Middle frontal gyrus (tissue), 1 donor: ENCODE measurements around the gene DCLRE1B.

Source experiments
- DNase-seq: peaks from one replicate; pipeline ENCODE4 v3.0.0-alpha.2; 2015; ENCODE audit warnings: low spot score; ENCODE audit errors: extremely low spot score

DCLRE1B gene

DNA sequence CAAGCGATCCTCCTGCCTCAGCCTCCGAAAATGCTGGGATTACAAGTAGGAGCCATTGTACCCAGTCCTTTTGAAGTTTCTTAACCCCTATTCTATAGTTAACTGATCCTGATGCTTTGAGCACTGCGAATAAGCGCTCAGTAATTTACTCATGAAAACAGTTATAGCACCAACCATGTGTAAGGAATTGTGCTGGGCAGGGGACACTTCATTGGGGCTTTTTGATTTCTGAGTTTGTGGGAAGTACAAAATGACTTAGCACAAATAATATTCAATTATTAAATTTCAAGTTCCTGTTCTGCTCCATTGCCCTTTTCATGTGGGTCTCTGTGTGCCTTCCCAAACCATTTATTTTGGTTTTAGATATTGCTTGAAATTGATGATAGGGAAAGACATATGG lies 17.8 kb downstream of the DCLRE1B start:
- no peak for DNase-seq

DNA sequence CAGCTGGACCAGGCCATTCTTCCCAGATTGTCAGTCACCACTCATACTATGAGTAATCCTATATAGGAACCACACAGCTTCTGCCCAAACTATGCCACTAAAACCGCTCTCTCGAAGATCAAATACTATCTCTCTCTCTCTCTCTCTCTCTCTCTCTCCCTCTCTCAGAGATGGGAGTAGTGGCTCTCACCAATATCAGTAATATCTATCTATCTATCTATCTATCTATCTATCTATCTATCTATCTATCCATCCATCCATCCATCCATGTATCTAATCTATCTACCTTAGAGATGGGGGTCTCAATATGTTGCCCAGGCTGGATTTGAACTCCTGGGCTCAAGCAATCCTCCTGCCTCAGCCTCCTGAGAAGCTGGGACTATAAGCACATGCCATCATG lies 19.3 kb downstream of the DCLRE1B start:
- no peak for DNase-seq

DNA sequence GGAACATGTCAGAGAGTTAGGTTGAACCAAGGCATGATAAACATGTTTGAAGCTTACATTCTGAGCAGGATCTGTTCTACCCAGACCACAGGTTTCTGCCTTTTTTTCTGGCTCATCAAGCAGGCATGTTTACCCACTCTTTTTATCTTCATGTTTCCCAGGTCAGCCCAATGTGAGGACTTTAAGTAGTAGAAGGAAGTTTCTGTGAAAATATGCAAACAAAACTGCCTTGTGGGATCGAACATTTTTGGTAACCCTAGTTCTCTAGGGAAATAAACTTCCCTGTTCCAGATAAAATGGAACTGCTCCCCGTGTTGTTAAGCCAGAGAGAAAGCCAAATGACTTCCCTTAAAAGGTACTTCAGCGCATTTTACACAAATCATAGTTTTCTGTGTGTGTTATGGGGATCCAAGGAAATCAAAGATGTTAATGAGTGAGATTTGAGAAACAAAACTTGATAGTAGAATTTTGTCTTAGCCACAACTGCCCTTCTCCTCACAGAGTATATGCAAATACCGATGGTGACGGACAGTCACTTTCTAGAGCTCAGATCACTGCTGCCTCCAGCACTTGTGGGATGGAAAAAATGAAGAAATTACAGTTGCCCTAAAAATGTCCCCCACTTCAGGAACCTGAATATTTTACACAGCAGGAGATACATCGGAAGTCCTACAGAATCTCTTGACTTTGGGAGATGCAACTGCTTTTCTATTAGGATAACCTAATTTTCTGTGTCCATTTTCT lies 23.2 kb downstream of the DCLRE1B start:
- DNase-seq, result no peak

DNA sequence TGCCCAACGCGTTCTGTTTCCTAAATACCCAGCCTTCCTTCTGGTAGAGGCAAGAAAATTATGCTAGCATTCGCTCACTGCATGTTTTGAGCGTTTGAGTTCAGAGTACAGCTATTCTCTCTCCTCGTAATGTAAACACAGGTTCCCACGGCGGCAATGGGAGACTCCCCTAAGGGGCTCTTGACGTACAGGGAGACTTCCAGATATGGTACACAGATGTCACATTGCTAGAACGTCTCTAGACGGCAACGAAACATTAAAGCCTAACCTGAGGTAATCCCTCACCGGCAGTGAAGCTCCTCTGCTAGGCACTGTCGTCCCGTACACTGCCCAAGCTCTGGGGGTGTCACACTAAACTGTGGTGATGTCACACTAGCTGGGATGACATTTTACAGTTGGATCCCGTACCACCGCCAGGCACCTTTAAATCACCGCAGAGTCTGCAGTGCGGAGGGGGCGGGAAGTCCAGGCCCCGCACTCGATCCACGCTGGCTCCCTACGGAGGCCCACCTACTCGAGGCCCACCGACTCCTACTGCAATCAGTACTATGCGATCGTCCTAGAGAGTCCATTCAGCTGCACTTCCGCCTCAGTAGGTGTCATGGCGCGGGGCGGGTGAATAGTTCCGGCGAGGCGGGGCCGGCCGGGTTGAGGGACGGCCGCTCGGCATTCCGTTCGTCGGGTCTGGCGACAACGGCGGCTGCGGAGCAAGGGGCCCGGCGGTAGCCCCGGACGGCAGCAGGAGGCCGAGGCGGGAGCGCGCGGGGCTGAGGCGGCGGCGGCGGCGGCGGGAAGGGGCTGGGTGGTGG lies 24.0 kb downstream of the DCLRE1B start, which contains the start of gene HIPK1:
Gene HIPK1 (plus strand): TSS at position 384 of the 809 bp plus-strand sequence.
- peak; percentile 90 for DNase-seq

DNA sequence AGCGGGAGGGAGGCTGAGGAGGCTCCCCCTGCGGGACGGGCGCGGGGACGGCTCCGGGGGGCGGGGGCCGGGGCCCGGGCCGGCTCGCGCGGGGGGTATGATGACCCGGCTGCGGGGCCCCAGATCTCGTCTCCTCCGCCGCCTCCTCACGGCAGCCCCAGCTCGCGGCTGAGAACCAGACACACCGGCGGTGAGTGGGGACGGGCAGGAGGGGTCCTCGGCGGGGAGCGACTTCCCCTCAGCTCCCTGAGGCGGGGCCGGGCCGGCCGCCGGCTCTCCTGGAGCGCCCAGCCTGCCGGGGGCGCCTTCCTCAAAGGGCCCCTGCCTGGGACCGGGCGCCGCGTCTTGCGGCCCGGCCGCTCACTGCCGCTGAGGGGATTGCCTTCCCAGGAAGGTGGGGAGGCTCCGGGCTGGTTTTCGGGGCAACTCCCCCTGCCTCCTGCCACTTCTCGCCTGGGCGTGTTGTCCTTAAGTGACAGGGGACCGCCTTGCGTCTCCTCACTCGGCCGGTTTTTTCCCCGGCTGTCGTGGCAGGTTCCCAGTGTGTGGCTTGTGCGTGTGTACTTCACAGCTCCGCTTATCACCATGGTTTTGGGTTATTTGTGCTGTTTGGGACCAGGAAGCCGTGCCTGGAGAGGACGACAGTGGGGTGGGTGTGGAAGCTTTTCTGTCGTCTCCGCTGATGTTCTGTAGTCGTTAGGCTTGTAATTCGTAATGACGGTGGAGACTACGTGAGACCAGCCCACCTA lies 24.8 kb downstream of the DCLRE1B start:
- no peak for DNase-seq

DNA sequence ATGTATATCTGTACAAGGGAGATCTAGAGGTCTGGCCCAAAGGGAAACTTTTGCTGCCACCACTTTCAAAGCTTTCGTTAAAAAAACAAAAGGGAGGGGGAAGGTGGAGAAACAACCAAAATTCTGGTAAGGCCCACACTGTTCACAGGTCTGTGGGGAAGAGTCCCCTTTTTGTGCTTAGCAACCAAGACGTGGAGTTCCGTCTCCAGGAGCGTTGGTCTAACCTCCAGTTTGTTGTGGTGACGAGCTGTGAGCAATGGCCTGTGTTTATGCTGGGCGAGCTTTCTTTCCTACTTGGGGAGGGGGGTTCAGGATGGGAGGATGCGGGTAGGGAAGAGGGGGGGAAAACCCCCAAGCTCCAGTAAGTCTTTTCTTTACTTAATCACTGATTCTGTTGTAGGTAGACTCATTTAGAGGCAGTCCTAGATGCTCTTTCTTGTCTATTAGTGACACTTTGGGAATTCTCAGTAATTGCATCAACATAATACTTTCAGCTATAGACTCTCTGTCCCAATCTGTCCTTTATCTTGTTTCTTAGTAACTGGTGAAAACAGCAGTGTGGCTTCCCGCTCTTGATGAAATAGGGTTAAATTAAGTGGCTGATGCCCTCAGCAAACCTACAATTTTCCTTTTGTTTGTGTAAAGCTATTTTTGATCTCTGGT lies 25.5 kb downstream of the DCLRE1B start:
- no peak for DNase-seq

DNA sequence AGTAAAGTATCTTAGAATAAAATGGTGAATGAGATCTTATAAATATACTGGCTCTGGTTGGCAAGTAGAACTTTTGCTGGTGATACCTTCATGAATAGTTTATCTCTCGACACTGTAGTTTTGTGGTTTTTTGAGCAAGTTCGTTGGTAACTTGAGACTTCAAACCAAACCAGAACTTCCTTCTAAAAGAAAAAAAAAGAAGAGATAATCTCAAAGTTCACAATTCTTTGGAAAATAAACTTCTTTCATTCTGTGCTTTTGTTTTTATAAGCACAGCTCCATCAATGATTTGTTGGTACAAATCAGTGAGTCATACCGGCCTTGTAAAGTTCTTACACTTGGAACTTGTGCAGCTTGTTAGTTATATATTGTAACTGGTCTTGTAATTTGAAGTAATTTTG lies 26.3 kb downstream of the DCLRE1B start:
- DNase-seq, result no peak

DNA sequence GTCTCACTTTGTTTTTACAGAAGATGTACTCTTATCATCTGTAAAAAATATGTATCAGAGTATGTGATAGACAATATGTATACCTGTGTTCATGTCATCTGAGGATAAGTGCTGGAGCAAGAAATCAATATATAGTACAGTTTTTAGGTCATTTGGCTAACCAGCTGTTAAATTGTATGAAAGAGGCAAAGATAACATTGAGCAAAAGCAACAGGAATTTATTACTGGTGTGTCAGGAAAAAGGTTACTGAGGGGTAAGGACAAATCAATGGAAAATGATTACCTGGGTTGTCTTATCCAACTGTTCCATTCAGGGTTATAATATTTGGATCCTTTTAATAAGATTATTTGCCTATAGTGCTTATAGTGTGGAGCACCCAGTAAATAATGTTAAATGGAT lies 28.9 kb downstream of the DCLRE1B start:
- no peak for DNase-seq

DNA sequence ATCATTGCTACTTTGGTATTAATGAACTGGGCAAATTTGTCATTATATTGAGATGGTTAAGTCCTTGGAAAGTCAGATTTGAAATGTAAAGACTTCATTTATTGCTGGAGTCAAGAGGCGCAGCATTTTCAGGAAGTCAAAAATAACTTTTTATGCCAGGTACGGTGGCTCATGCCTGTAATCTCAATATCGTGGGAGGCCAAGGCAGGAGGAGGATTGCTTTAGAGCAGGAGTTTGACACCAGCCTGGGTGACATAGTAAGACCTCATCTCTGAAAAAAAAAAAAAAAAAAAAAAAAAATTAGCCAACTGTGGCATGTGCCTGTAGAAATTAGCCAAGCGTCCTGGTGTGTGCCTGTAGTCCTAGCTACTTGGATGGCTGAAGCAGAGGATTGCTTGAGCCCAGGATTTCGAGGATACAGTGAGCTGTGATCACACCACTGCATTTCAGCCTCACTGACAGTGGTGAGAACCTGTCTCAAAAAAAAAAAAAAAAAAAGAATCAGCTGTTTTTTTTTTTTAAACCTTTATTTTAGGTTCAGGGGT lies 29.5 kb downstream of the DCLRE1B start:
- DNase-seq, result no peak

DNA sequence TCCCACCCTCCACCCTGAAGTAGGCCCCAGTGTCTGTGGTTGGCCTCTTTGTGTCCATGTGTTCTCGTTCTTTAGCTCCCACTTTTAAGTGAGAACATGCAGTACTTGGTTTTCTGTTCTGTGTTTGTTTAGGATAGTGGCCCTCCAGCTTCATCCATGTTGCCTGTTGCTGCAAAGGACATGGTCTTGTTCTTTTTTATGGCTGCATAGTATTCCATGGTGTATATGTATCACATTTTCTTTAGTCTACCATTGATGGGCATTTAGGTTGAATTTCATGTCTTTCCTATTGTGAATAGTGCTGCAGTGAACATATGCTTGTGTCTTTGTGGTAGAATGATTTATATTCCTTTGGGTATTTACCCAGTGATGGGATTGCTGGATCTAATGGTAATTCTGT lies 30.1 kb downstream of the DCLRE1B start:
- DNase-seq, result no peak

DNA sequence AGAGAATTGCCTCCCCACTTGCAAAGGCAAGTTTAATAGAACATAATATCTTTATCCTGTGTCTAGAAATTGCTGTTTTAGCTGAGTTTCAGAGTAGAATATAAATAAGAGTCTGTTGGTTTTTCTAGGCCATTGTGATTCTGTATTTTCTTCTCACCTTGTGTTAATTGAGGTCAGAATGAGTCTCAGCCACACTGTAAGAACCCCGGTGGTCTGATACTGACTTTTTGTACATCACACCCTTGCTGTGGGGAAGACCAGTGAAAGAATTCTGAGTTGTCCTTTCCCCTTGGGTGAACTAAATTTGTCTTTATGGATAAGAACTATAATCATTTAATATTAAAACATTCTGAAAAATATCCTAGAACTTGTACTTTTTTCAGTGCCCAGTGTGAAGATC lies 30.8 kb downstream of the DCLRE1B start:
- no peak for DNase-seq

DNA sequence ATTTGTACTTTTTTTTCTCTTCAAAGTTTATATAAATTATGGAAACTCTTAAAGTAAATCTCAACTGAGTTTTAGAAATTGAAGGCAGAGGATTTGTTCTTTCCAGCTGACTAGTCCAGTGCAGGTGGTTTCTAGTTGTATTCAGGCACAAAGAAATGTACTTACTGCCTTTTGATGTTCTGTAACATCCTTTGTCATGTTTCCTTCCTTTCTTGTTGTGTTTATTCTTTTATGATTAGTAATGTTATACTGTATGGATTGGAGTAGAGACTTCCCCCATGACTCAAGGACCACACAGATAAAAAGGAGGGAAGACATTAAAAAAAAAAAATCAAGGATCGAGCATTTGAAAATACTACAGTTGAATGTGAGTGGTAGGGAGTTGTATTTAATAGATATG lies 32.0 kb downstream of the DCLRE1B start:
- no peak for DNase-seq

DNA sequence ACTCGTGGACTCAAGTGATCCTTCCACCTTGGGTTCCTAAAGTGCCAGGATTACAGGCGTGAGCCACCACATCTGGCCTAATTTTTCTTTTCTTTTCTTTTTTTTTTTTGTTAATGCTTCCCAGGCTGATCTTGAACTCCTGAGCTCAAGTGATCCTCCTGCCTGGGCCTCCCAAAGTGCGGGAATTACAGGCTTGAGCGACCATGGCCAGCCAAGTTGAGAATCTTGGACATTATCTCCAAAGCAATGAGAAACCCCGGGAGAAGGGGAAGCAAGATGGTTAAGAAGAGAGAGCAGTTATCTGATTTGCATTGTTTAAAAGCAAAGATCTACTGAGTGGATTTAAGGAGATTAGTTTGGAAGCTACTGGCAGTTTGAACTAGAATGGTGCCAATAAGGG lies 33.1 kb downstream of the DCLRE1B start:
- DNase-seq, result no peak

DNA sequence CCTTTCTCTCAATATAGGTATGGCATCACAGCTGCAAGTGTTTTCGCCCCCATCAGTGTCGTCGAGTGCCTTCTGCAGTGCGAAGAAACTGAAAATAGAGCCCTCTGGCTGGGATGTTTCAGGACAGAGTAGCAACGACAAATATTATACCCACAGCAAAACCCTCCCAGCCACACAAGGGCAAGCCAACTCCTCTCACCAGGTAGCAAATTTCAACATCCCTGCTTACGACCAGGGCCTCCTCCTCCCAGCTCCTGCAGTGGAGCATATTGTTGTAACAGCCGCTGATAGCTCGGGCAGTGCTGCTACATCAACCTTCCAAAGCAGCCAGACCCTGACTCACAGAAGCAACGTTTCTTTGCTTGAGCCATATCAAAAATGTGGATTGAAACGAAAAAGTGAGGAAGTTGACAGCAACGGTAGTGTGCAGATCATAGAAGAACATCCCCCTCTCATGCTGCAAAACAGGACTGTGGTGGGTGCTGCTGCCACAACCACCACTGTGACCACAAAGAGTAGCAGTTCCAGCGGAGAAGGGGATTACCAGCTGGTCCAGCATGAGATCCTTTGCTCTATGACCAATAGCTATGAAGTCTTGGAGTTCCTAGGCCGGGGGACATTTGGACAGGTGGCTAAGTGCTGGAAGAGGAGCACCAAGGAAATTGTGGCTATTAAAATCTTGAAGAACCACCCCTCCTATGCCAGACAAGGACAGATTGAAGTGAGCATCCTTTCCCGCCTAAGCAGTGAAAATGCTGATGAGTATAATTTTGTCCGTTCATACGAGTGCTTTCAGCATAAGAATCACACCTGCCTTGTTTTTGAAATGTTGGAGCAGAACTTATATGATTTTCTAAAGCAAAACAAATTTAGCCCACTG lies 35.5 kb downstream of the DCLRE1B start:
- no peak for DNase-seq

DNA sequence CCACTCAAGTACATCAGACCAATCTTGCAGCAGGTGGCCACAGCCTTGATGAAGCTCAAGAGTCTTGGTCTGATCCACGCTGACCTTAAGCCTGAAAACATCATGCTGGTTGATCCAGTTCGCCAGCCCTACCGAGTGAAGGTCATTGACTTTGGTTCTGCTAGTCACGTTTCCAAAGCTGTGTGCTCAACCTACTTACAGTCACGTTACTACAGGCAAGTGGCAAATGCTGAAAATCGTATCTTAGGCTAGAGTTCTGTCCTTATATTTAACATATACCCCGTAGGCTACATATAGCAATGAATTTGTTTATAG lies 36.1 kb downstream of the DCLRE1B start:
- no peak for DNase-seq

DNA sequence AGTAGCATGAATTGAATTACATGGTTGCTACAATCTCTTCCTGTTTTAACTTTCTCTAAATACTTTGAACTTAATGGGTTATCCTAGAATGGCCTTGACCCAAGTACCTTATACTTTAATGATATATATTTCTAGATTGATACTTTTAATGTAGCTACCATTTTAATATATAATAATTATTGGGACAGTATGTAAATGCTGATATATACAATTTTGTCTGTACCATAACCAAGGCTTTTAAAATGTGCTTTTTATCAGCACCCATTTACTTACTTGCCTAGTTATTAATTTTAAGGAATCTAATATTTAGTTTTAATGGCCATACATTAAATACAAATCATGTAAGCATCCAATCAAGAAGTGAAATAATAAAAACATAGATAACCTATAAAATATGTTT lies 37.4 kb downstream of the DCLRE1B start:
- DNase-seq, result no peak

DNA sequence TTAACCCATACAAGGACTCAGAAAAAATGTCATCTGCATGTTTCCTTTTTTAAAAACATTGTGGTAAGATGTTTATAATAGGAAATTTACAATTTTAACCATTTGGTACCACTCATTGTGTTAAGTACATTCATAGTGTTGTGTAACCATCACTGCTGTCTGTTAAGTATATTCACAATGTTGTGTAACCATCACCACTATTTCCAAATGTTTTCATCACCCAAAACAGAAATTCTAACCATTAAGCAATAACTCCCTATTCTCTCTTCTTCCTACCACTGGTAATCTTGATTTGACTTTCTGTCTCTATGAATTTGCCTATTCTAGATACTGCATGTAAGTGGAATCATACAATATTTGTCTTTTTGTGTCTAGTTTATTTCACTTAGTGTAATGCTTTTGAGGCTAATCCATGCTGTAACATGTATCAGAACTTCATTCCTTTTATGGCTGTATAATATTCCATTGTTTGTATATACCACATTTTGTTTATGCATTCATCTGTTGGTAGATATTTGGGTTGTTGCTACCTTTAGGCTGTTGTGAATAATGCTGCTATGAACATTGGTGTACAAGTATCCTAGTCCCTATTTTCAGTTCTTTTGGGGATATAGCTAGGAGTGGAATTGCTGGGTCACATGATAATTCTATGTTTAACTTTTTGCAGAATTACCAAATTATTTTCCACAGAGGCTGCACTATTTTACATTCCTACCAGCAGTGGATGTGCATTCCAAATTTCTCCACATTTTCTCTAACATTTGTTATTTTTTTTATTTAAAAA lies 38.1 kb downstream of the DCLRE1B start:
- no peak for DNase-seq

DNA sequence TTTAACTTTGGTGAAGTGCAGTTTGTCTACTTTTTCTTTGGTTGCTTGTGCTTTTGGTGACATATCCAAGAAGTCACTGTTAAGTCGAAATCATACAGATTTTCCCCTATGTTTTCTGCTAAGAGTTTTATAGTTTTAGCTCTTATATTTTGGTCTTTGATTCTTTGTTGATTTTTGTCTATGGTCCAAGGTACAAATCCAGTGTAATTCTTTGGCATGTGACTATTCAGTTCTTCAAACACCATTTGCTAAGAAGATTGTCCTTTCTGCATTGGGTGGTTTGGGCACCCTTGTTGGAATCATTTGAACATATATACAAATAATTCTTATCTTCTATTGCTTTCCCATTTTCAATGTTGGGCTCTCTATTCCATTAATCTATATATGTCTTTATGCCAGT lies 40.2 kb downstream of the DCLRE1B start:
- no peak for DNase-seq

DNA sequence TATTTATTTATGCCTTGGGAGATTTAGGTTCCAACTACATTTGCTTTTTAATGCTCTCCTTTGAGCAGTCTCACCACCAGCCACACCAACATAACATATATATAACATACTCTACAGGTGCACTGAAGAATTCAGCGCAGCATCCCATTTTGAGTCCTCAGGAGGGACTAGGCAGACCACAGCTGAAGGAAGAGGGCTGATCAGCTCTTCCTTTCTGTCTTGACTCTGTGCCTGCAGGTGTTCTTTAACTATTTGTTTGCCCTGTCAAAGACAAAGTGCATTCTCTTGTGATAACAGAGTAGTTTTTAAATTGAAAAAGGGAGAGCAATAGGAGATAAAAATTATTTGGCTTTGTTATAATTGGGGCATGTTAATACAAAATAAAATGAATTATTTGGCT lies 41.0 kb downstream of the DCLRE1B start:
- DNase-seq, result no peak
